HG03575 (cell line): ENCODE data around the gene CCIN.
"Not testable (repeated sequence)": the region's sequence is repeated elsewhere in the genome, so short reads cannot be mapped to it uniquely, and the experiment has no call there.

ENCODE experiments used
- ATAC-seq: cut with Tn5 transposase; IDR thresholded peaks from one replicate; pipeline ENCODE4 v1.9.1; 2021; ENCODE audit not compliant: unreplicated experiment, insufficient number of reproducible peaks, low FRiP score; ENCODE audit errors: extremely low read depth

The CCIN gene

DNA sequence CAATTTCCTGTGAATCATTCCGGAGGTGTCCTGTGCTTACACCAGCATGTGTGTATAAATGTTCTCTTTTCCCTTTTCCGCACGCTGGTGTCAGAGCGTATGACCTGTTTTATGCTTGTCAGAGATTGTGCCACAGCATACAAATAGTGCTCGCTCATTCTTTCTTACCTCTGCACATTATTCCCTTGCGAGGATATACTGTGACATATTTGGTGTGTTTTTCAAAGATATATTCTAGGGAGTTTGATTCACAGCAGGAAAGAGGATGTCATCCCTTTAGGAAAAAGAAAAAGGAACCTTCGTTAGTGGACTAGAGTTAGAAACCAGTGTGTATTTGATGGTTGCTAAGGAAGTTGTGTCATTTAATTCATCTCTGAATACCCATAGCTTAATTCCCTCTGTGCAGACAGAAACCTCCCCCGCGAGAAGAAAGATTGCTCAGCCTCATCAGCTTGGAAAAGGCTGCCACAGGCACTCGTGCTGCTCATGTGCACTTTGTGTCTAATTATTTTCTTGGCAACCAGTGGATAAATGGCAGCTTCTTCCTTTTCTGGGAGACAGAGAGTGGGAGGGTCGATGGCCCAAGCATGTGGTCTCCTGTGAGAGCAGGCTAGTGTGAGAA lies 14.7 kb upstream of the CCIN start:
- ATAC-seq, result no peak

DNA sequence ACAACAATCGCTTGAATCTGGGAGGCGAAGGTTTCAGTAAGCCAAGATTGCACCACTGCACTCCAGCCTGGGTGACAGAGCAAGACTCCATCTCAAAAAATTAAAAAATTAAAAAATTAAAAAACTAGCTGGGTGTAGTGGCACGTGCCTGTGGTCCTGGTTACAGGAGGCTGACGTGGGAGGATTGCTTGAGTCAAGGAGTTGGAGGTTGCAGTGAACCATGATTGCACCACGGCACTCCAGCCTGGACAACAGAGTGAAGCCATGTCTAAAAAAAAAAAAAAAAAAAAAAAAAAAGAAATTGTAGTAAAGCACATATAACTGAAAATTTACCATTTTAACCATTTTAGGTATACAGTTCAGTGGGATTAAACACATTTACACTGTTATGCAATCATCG lies 13.1 kb upstream of the CCIN start:
- ATAC-seq, result no peak

DNA sequence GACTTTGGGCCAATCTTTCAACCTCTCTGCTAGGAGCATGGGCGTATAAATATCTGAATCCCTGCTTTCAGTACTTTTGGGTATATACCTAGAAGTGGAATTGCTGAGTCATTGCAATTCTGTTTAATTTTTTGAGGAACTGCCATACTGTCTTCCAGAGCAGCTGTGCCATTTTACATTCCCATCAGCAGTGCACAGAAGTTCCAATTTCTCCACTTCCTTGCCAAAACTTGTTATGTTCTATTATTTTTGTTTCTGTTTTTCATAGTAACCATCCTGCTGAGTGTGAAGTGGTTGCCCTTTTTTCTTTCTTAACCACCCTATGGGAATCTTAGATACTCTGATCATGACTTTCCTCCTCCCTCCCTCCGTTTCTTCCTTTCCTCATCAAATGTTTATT lies 11.1 kb upstream of the CCIN start:
- no peak for ATAC-seq

DNA sequence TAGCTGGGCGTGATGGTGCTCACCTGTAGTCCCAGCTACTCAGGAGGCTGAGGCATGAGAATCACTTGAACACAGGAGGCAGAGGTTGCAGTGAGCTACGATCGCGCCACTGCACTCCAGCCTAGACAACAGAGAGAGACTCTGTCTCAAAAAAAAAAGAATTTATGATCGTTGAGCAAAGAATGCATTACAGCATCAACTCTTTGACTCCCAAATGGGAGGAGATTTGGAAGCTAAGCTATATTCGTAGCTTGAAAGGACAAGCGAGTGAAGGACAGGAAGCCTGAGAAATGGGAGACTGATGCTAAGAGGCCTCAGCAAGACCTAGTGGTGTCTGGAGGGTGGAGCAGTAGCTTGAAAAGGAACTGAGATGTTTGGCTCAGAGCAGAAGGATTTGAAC lies 10.3 kb upstream of the CCIN start:
- no peak for ATAC-seq

DNA sequence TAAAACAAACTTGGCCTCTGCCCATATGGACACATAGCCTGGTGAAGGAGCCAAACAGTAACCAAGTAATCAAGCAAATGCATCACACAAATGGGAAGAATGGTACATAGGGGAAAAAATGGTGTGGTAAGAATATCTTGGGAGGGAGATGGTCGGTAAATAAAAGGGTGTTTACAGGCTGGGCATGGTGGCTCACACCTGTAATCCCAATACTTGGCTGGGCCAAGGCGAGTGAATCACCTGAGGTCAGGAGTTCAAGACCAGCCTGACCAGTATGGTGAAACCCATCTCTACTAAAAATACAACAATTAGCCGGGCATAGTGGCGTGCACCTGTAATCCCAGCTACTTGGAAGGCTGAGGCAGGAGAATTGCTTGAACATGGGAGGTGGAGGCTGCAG lies 9.7 kb upstream of the CCIN start:
- not testable (repeated sequence) for ATAC-seq

DNA sequence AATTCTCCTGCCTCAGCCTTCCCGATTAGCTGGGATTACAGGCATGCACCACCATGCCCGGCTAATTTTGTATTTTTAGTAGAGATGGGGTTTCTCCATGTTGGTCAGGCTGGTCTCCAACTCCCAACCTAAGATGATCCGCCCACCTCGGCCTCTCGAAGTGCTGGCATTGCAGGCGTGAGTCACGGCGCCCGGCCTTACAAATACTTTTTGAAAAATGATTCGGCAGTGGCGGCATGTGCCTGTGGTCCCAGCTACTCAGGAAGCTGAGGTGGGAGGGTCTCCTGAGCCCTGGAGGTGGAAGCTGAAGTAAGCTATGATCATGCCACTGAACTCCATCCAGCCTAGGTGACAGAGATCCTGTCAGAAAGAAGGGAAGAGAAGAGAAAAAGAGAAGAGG lies 9.1 kb upstream of the CCIN start:
- not testable (repeated sequence) for ATAC-seq

DNA sequence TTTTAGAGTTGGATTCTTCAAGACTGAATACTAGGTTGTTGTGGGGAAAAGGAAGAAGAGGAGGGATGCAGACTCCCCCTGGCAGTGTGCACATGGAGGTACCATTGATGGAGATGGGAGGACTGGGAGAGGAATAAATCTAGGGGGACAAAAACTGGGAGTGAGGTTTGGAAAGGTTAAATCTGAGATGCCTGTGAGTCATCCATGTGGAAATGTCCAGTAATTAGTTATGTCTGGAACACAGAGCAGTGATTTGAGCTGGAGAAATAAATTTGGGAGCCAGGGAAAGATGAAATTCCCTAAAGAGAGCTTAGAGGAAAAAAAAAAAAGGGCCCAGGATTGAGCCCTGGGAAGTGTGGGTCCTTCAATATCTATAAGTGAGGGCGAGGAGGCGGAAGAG lies 8.0 kb upstream of the CCIN start:
- ATAC-seq, result no peak

DNA sequence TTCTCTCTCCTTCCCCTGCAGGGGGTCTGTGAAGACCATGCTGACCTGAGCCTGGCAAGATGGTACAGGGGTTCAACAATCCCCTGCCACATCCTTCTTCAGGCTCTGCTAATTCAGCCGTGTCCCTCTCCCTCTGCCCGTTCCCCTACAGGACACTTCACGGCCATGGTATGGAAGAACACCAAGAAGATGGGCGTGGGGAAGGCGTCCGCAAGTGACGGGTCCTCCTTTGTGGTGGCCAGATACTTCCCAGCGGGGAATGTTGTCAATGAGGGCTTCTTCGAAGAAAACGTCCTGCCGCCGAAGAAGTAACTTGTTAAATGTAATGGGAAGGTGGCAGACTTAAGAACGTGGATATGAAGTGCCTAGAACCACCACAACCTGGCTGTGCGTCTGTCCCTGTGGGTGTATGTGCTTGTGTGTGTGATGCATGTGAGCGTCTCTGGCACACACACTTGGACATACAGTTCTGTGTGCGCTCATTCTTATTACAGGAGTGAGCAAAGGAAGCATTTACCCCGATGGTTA lies 6.9 kb upstream of the CCIN start:
- ATAC-seq, result no peak

DNA sequence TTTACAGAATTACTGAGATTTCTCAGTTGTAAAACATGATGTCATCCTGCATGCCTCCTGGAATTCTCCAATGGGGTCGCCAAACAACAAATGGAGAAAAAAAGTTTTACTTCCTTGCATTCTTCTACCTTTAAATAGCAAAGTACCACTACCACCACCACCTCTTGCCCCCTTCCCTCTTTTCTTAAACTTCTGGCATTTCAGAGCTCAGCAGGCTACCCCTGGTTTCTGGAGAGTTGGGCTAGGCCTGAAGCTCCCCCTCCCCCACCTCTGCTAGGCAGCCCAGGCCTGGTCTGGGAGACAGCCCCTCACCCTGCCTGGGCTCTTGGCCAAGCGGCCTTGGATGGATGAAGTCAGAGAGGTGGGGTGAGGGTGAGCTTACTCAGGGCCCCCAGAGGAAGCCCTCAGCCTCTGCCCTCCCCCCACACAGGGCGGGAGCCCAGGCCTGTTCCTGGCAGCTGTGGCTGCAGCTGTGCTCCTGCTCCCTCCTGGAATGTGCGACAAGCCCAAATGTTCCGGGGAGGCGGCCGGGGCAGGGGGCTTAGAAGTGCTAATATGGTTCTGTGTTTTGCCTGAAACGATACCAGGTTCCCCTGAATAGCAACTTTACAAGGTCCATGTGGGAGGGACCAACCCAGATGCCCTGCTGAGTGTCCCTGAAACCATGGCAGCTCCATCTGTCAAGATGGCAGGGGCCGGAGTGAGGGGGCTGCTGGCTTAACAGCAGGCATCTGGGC lies 6.0 kb upstream of the CCIN start:
- ATAC-seq, result no peak

DNA sequence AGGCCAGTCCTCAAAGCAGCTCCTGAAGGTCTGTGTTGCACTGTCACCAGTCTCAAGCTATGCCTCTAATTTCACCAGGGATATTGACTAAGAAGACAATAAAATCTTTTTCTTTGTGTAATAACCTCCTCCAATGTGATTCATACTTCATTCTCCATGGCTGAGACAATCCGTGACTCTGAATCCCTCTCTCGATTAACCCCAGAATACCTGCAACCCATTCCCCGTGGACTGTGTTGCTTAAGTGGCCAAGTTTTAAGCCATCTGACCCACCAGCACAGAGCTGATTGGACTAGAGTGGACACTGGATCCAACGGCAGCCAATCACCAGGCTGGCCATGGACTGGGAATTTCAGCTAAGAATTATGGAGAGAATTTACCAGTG lies 5.4 kb upstream of the CCIN start:
- ATAC-seq, result no peak

DNA sequence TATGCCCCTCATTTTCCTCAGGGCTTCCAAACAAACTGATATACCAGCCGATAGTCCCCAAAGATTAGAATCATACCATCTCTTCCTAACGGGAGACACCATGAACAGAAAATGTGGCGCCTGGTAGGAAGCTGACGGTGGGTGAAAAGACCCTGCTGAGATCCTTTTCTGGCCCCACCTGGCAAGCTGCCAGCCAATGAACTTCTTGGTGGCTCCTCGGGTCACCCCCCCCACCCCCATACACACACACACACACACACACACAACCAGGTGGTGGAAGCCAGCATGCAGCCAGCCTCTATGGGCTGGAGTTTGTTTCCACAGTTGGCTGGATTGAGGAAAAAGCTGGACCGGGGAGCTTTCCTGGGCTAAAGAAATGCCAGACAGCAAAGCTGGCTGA lies 4.8 kb upstream of the CCIN start:
- no peak for ATAC-seq

DNA sequence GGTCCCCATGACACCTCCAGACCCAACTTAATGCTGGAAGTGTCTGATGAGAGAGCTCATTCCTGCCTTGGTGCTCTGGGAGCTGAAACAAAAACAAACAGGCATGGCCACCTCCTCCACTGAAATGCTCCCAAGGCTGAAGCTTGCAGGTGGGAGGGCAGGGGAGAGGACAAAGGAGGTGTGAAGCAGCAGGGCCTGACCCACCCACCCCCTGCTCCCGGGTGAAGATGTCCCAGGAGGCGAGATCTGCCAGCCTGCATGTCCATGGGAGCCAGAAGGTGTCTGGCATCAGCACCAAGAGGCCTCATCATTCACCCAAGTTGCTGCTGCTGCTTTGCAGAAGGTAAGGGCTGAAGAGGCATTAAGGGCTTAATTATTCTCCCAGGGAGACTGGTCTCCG lies 4.2 kb upstream of the CCIN start:
- no peak for ATAC-seq

DNA sequence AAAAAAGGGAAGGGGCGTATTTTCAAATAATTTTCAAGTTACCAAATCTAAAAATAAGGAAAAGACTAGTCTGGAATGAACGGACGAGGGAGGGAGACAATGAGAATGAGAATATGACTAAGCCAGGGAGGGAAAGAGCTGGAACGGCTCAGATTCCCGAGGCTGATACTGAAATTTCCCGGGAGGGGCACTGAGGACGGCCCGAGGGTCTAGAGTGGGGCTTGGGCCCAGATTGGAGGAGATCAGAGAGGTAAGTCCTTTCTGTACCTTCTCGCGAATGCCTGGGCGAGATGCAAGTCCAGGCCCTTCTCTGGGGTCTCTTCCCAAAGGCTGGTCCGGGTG lies 3.4 kb upstream of the CCIN start:
- no peak for ATAC-seq

DNA sequence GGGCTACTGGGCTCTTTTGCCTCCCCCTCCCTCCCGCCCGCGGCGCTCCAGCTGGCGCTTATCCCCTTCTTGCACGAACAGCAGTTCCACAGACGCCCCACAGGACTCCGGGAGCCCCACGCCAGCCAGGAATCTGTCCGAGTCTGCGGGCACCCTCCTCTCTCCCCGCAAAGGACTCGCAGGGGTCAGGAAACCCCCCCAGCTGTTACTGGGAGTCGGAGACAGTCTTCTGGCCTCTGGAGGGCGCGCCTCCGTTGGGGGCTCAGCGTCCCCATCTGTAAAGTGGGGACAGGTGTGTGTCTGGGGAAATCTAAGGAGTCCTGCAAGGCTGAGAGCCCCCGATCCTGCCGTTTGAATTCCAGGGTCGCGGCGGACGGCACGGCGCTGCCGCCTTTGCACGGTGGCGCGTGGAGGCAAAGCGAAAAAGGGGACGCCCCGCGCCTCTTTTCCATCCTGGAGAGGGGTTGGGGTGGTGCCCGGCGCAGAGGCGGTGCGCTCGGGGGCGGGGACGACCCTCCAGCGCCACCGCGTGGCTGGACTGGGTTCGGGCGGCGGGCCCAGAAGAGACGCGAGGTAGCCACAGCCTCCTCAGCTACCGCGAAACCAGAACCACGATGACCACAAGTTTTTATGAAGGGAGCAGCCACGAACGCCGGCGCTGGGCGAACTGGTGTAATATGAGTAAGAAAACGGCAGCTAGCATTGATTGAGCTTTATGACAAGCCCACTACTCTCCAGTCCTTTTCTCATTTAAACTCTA lies 2.8 kb upstream of the CCIN start:
- no peak for ATAC-seq

DNA sequence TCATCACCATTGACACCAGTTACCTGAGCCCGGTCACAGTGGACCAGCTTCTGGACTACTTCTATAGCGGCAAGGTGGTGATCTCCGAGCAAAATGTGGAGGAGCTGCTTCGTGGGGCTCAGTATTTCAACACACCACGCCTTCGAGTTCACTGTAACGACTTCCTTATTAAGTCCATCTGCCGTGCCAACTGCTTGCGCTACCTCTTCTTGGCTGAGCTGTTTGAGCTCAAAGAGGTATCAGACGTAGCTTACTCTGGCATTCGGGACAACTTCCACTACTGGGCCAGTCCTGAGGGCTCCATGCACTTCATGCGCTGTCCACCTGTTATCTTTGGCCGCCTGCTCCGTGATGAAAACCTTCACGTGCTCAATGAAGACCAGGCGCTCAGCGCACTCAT lies 520 bp downstream of the CCIN start:
- no peak for ATAC-seq

DNA sequence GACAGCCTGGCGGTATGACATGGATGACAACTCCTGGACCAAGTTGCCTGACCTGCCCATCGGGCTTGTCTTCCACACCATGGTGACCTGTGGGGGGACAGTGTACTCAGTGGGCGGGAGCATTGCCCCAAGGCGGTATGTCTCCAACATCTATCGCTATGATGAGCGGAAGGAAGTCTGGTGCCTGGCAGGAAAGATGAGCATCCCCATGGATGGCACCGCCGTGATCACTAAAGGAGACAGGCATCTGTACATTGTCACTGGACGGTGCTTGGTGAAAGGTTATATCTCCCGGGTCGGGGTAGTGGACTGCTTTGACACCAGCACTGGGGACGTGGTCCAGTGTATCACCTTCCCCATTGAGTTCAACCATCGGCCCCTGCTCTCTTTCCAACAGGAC lies 1.3 kb downstream of the CCIN start:
- ATAC-seq, result no peak

DNA sequence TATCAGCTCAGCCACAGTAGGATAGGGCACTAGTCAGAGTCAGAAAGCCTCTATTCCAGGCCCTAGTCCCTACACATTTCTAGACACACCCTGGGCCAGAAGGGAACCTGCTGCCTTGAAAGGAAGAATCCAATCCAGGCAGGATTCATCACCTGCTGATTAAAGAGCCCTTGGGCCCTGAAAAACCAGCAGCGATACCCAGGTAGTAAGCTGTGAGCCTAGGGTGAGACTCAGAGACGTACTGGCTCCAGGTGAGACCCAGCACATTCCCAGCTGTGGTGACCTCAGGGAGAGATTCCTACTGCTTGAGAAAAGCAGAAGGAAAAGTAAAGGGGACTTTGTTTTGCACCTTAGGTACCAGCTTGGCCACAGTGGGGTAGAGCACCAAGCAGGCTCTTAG lies 4.7 kb downstream of the CCIN start:
- ATAC-seq, result no peak

DNA sequence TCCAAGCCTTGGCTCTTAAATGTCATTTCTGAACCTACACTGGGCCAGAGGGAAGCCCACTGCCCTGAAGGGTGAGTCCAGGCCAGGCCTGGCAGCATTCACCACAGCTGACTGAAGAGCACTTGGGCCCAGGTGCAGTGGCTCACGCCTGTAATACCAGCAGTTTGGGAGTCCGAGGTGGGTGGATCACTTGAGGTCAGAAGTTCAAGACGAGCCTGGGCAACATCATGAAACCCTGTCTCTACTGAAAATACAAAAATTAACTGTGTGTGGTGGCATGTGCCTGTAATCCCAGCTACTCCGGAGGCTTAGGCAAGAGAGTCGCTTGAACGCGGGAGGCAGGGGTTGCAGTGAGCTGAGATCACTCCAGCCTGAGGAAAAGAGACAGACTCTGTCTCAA lies 5.1 kb downstream of the CCIN start:
- no peak for ATAC-seq

DNA sequence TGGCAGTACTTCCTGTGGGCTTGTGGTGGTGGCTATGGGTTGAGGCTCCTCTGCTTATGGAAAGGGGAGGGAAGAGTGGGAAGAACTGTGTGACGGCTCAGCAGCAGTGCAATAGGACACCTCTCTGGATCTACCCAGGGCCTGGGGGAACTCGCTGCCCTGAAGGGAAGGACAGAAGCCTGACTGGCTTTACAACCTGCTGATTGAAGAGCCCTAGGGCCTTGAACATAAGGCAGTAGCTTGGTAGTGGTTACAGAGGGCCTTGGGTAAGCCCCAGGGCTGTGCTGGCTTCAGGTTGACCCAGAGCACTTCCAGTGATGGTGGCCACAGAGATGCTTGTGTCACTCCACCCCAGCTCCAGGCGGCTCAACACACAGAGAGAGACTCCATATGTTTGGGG lies 5.5 kb downstream of the CCIN start:
- ATAC-seq, result no peak

DNA sequence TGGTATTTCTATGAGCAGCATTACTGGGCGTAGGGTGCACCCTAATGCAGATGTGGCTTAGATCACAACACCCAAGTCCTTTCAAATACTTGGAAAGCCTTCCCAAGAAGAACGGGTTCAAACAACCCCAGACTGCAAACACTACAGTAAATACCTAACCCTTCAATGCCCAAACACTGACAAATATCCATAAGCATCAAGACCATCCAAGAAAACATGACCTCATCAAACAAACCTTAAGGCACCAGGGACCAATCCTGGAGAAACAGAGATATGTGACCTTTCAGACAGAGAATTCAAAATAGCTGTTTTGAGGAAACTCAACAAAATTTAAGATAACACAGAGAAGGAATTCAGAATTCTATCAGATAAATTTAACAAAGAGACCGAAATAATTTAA lies 6.0 kb downstream of the CCIN start:
- not testable (repeated sequence) for ATAC-seq
